UCSD-AML1 (cell line): ENCODE measurements around the gene CCDC182.

ENCODE experiments used
- DNase-seq: peaks from one replicate; lab custom pipeline; 2025; ENCODE audit not compliant: unreplicated experiment; lab: John Stamatoyannopoulos, UW

CCDC182 gene

DNA sequence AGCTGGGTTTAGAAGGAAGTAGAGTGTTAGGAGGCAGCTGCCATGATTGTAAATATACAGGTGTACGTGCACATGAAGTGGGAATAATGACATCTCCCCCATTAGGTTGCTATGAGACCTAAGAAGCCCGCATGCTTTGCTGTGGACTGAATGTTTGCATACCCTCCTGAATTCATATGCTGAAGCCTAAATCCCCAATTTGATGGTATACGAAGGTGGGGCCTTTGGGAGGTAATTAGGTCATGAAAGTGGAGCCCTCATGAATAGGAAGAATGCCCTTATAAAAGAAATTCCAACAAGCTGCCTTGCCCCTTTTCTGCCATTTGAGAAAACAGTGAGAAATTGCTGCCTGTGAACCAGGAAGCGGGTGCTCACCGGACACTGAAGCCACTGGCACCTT lies 44.0 kb downstream of the CCDC182 start:
- DNase-seq: no peak

DNA sequence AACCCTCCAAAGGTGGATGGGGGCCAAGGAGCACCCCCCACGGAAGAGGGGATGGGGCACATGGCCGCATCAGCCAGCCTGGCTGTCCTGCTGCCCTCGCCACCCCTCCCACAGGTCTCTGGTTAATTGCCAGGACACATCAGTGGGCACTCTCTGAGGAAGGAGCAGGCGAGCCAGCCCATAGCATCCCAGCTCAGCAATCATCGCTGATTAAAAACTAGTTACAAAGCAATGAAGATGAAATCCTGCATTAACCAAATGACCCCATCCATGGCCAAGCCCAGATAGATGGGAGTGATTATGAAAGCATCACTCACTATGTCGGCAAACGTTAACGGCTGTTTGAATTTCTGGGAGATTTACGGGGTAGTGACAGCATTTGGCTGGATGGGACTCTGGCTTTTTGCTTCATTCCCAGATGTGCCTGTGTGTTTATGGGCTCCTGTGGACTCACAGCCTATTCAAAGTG lies 45.3 kb downstream of the CCDC182 start:
- no peak for DNase-seq

DNA sequence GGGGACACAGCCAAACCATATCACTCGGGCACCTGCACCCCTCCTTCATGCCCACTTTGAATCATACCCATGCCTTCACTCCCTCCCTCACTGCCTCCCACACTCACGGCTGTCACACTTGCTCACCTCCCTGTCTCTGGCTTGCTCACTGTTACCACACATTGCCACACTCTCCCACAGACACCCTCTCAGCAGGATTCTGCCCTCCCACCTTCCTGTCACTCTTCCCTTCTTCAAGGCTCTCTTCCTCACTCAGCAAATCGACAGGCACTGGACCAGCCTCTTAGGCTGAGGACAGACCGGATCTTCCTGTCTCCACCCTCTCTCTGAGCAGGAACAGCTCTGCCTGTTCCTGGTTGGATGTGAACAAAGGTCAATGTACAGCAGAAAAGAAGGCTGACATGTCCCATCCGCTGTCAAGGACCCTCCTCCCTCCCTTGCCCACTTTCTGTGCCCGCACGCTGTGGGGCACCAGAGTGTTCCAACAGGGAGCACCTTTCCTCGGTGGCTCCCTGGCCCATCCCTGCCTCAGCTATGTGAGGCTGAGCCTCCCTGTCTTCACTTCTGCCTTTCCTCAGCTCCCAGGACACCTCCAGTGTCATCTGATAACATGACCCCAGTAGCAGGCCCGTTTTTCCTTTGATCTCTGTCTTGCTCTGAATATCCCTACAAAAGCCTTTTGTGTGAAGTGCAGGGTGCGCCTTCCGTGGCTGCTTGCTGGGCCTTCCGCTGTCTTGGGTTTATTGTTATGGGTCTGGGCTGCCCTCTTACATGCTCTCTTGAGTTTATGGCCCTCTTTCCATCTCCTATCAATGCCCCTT lies 47.0 kb downstream of the CCDC182 start:
- DNase-seq: no peak

DNA sequence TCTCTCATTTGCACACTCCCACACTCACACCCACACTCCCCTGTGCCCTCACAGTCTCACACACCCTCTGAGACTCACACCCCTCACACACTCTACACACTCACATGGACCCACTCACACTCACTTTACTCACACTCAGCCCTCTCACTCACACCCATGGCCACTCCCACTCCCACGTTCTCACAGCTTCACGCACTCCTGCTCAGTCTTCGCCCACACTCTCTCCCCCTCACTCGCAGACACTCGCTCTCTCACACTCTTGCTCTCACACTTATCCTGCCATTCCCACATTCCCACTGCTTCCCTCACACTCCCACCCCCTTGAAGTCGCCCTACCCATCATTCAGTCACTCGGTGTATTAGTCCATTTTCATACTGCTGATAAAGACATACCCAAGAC lies 47.9 kb downstream of the CCDC182 start:
- no peak for DNase-seq

DNA sequence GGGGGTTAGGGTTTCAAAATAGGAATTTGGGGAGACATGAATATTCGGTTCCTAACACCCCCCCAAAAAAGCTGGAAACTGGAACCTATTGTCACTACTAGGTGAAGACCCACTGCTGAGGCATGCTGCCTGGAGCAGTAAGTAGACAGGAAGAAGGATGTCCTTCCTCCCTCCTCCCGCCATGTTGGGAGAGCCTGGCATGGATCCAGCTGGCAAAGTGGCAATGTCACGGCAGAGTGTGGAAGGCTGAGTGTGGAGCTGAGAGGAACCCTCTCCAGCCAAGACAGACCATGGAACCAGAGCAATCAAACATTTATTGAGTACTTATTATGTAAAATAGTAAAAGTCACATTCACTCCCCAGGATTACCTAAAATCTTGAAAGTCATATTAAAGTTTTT lies 49.0 kb downstream of the CCDC182 start:
- no peak for DNase-seq
